ENCODE results near the gene PAPLN.

DNA sequence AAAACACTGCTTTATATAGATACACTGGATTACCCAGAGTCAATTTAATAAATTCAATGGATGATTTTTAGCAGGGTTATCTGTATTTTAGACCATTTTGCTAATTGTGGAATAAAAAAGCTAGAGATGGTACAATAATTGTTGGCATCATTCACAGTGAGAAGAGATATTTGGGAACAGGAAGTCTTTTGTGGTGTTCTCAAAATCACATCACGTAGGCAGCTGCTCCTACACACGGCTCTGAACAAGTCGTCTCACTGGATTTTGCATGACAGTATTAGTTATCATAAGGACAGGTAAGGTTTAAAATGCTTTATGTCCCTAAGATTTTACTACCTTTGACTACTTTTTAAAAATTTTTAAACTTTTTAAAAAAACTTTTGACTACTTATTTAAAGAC lies 52.0 kb downstream of the PAPLN start:
- TF ChIP-seq, protein P1, sequence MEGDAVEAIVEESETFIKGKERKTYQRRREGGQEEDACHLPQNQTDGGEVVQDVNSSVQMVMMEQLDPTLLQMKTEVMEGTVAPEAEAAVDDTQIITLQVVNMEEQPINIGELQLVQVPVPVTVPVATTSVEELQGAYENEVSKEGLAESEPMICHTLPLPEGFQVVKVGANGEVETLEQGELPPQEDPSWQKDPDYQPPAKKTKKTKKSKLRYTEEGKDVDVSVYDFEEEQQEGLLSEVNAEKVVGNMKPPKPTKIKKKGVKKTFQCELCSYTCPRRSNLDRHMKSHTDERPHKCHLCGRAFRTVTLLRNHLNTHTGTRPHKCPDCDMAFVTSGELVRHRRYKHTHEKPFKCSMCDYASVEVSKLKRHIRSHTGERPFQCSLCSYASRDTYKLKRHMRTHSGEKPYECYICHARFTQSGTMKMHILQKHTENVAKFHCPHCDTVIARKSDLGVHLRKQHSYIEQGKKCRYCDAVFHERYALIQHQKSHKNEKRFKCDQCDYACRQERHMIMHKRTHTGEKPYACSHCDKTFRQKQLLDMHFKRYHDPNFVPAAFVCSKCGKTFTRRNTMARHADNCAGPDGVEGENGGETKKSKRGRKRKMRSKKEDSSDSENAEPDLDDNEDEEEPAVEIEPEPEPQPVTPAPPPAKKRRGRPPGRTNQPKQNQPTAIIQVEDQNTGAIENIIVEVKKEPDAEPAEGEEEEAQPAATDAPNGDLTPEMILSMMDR (conservative IDR thresholded peaks at IDR 0.05): no peak
- no peak for TF ChIP-seq EZH2 (IDR thresholded peaks at IDR 0.05; ENCODE audit: low read depth)

Measured in PC-9 (cell line).